Measurements from ENCODE around the gene KCNH8.

DNA sequence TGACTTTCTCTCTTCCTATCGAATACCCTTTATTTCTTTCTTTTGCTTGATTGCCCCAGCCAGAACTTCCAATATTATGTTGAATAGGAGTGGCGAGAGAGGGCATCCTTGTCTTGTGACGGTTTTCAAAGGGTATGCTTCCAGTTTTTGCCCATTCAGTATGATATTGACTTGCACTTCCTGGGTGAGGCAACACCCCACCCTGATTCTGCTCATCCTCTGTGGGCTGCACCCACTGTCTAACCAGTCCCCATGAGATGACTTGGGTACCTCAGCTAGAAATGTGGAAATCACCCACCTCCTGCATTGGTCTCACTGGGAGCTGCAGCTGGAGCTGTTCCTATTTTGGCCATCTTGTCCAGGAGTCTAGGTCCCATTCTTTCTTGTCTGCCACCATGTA lies 44.8 kb upstream of the KCNH8 start:
- TF ChIP-seq POLR2A (IDR thresholded peaks at IDR 0.05), result no peak
- TF ChIP-seq, protein P1, sequence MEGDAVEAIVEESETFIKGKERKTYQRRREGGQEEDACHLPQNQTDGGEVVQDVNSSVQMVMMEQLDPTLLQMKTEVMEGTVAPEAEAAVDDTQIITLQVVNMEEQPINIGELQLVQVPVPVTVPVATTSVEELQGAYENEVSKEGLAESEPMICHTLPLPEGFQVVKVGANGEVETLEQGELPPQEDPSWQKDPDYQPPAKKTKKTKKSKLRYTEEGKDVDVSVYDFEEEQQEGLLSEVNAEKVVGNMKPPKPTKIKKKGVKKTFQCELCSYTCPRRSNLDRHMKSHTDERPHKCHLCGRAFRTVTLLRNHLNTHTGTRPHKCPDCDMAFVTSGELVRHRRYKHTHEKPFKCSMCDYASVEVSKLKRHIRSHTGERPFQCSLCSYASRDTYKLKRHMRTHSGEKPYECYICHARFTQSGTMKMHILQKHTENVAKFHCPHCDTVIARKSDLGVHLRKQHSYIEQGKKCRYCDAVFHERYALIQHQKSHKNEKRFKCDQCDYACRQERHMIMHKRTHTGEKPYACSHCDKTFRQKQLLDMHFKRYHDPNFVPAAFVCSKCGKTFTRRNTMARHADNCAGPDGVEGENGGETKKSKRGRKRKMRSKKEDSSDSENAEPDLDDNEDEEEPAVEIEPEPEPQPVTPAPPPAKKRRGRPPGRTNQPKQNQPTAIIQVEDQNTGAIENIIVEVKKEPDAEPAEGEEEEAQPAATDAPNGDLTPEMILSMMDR (IDR thresholded peaks at IDR 0.05), result no peak
